Colonic mucosa (tissue), 4 donors: ENCODE measurements around the gene ABT1. TPM values are rescaled to one million over a fixed set of nuclear protein-coding genes. Genes with fewer than 3 reads are reported as not detected.

Experiments used
- DNase-seq: peaks from one replicate; pipeline ENCODE4 v3.0.0-alpha.2; 2020
- H3K27ac ChIP-seq: fragments of 200-600 bp; one replicate; pipeline ENCODE4 v1.8.0; 2021
- H3K27me3 ChIP-seq: fragments of 200-600 bp; one replicate; pipeline ENCODE4 v1.8.0; 2021
- H3K36me3 ChIP-seq: fragments of 200-600 bp; one replicate; pipeline ENCODE4 v1.8.0; 2021
- H3K4me1 ChIP-seq: fragments of 200-600 bp; one replicate; pipeline ENCODE4 v1.8.0; 2021; ENCODE audit warnings: mild to moderate bottlenecking
- H3K4me3 ChIP-seq: fragments of 200-600 bp; one replicate; pipeline ENCODE4 v1.8.0; 2021
- H3K9ac ChIP-seq, 2 donors: one replicate each; pipeline ENCODE4 v1.7.0; 2013; ENCODE audit warnings: control low read depth in 2 of 2, low read depth in 2 of 2, low read length in 2 of 2
- H3K9me3 ChIP-seq: fragments of 200-600 bp; one replicate; pipeline ENCODE4 v1.8.0; 2021
- intact Hi-C: fragments of 100-400 bp; cut with DNase I; formaldehyde crosslinking; loops from one replicate; pipeline ENCODE4 v1.14.1; 2022
- total RNA-seq, 2 donors: library from RNA; stranded (reverse); fragmentation: NEBNext Ultra II Directional in 1 of 2; extraction: Animal tissue kit (Norgen Biotek cat#: 25700) in 1 of 2; gene quantifications; one replicate each; pipeline ENCODE4 v1.2.1, GENCODE V29; 2021
- TF ChIP-seq, protein P1 (sequence below): fragments of 200-600 bp; IDR thresholded peaks from one replicate; pipeline ENCODE4 v1.8.0; 2022; ENCODE audit warnings: antibody characterized with exemption, mild to moderate bottlenecking
- donor health status: healthy.
- donor health status: DM: no; HTN: no; CAD: no.
- donor health status: DM: no; HTN: no; CAD: no.

Gene ABT1
- total RNA-seq, 2 donors from 2014 or later: 15.9 to 17.9 TPM

DNA sequence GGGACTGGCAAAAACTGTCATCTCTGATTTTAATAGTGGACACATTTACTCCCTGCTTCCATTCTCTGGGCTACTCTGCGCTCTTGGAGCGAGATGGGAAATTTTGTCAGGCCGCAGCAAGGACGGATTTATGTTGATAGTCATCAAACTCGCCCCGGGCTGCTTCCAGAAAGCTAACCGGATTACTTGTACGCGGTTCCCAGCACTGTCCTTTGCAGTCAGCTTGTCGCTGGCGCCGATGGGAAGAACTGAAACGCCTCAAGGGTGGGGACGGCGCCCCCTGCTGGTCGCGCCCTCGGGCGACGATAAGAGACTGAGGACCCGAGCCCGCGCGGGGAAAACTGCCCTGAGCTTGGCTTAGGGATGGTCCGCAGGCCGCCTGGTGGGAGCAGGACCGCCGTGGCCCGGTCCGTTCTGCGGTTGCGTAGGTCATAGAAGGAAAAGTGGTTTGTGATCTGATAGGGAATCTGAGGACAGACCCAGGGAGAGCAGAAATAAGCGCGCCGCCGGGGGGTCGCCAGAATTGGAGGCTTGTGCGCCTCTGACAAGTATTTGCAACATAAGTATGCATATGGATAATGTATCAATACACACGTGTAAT is 984 bp upstream of the ABT1 start:
- peak; percentile 96 for DNase-seq
- H3K36me3 ChIP-seq: no peaks in the 10 kb centered on the region
- intact Hi-C loops: no loop called here
- TF ChIP-seq, protein P1, sequence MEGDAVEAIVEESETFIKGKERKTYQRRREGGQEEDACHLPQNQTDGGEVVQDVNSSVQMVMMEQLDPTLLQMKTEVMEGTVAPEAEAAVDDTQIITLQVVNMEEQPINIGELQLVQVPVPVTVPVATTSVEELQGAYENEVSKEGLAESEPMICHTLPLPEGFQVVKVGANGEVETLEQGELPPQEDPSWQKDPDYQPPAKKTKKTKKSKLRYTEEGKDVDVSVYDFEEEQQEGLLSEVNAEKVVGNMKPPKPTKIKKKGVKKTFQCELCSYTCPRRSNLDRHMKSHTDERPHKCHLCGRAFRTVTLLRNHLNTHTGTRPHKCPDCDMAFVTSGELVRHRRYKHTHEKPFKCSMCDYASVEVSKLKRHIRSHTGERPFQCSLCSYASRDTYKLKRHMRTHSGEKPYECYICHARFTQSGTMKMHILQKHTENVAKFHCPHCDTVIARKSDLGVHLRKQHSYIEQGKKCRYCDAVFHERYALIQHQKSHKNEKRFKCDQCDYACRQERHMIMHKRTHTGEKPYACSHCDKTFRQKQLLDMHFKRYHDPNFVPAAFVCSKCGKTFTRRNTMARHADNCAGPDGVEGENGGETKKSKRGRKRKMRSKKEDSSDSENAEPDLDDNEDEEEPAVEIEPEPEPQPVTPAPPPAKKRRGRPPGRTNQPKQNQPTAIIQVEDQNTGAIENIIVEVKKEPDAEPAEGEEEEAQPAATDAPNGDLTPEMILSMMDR: peak; percentile 96
- no peaks in the 10 kb centered on the region for H3K9me3 ChIP-seq
- H3K4me3 ChIP-seq: peak overlapping the region; percentile 97
- peaks cover 9% of the 10 kb centered on the region for H3K4me1 ChIP-seq
- peak overlapping the region; percentile 57 to 67 for H3K9ac ChIP-seq
- H3K27ac ChIP-seq: peak overlapping the region; percentile 82
- peaks cover 10% of the 10 kb centered on the region for H3K27me3 ChIP-seq

DNA sequence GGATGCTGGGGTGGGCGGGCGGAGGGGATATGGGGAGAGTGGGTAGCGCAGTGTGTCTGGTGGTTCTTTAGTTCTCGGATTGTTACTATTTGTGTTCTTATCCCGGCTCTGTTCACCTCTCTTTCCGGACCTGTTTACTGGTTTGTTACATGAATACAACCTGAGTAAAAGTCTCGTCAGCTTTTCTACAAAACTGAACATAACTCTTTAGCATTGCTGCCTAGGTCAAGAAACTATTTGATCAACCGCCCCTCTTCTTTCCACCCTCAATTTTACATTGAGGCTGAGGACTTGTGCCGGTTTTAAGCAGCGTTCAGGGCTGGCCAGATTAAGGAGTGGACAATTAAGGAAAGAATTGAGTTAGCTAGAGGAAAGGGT is 625 bp downstream of the ABT1 start:
- H3K27me3 ChIP-seq: peaks cover 10% of the 10 kb centered on the region
- no peaks in the 10 kb centered on the region for H3K36me3 ChIP-seq
- intact Hi-C loops: no loop called here
- H3K4me1 ChIP-seq: peaks cover 9% of the 10 kb centered on the region
- H3K27ac ChIP-seq: peak overlapping the region; percentile 82
- H3K4me3 ChIP-seq: peak overlapping the region; percentile 97
- H3K9ac ChIP-seq: peak overlapping the region; percentile 86 to 94
- H3K9me3 ChIP-seq: no peaks in the 10 kb centered on the region
- TF ChIP-seq, protein P1: no peak
- DNase-seq: no peak

DNA sequence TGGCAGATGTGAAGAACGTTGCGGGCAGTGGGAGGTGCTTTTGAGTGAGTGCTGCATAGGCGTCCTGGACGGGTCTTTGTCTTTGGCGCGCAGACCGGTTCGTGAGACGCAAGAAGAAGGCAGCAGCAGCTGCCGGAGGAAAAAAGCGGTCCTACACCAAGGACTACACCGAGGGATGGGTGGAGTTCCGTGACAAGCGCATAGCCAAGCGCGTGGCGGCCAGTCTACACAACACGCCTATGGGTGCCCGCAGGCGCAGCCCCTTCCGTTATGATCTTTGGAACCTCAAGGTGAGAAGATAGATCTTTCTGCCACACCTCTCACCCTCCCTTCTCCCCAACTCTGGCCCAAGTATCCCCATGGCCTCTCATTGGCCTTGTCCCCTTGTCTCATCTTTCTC is 1.1 kb downstream of the ABT1 start:
- Histone ChIP-seq H3K9ac (peak overlapping the region in 1 of 2 donors; percentile 94), H3K4me1 (peaks cover 9% of the 10 kb centered on the region), H3K36me3 (no peaks in the 10 kb centered on the region), H3K27ac (no peak overlapping the region), H3K9me3 (no peaks in the 10 kb centered on the region), H3K27me3 (peaks cover 10% of the 10 kb centered on the region), H3K4me3 (peak overlapping the region; percentile 97)
- TF ChIP-seq, protein P1: no peak
- intact Hi-C loops: no loop called here
- DNase-seq: no peak

DNA sequence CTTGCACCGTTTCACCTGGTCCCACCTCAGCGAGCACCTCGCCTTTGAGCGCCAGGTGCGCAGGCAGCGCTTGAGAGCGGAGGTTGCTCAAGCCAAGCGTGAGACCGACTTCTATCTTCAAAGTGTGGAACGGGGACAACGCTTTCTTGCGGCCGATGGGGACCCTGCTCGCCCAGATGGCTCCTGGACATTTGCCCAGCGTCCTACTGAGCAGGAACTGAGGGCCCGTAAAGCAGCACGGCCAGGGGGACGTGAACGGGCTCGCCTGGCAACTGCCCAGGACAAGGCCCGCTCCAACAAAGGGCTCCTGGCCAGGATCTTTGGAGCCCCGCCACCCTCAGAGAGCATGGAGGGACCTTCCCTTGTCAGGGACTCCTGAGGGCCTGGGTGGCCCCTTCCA is 1.5 kb downstream of the ABT1 start:
- no peaks in the 10 kb centered on the region for H3K36me3 ChIP-seq
- no peak for DNase-seq
- no peaks in the 10 kb centered on the region for H3K9me3 ChIP-seq
- no peak overlapping the region for H3K27ac ChIP-seq
- no peak overlapping the region for H3K9ac ChIP-seq
- peaks cover 9% of the 10 kb centered on the region for H3K4me1 ChIP-seq
- peaks cover 10% of the 10 kb centered on the region for H3K27me3 ChIP-seq
- peak overlapping the region; percentile 97 for H3K4me3 ChIP-seq
- intact Hi-C loops: no loop called here
- TF ChIP-seq, protein P1: no peak

DNA sequence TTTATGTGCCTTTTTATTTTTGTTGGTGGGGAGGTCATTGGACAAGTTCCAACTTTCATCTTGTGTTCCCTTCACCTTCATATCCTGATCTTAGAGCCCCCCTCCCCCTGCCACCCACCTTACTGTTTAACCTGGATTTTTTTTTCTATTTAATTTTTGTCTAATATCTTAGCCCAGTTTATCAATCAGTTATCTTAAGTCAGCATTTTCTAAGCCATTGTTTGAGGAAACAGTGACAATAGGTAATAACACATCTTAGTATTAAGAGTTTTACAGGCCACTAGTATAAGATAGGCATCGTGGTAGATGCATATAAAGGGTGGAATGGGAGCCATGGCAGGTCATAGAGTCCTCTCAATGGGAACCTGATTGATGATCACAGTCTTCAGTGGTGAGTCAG is 2.4 kb downstream of the ABT1 start:
- Histone ChIP-seq H3K4me1 (peaks cover 9% of the 10 kb centered on the region), H3K9ac (no peak overlapping the region), H3K9me3 (no peaks in the 10 kb centered on the region), H3K27me3 (peaks cover 4% of the 10 kb centered on the region), H3K27ac (no peak overlapping the region), H3K4me3 (no peak overlapping the region), H3K36me3 (no peaks in the 10 kb centered on the region)
- no peak for DNase-seq
- TF ChIP-seq, protein P1: no peak
- intact Hi-C loops: no loop called here
